ENCODE measurements around the gene NECTIN4.
"Not testable (repeated sequence)": the region's sequence is repeated elsewhere in the genome, so short reads cannot be mapped to it uniquely, and the experiment has no call there.

NECTIN4 gene

DNA sequence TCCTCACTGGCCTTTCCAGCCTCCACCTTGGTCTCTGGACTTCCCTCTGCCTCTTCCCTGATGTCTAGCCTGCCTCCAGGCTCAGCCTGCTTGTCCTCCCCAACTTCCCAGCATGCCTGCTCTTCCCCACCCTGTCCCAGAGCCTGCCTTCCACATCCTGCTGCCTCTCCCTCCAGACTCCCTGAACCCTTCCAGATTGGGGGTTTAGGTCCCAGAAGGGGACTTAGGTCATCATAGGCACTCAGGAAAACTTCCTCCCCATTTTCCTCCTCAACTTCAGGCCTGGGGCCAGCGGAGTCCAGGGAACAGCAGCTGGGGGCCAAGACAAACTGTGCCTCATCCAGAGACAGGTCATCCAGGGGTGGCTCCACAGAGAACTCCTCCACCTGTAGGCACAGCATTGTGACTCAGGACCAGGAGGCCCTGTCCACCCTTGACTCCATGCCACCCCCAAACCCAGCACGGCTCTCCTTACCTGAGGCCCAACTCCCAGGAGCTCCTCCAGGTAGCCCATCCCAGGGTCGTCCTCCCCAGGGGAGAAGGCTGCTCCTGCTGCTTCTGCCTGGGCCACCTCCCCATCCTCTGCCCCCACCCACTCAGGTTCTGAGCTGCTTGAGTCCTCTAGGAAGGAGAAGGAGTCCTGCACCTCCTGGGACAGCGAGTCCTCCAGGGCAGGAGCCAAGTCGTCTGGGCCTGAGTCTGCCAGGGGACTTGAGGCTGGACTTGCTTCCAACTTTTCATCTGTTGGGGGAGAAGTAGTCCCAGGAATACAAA is 40.2 kb downstream of the NECTIN4 start:
- no peak for DNase-seq

DNA sequence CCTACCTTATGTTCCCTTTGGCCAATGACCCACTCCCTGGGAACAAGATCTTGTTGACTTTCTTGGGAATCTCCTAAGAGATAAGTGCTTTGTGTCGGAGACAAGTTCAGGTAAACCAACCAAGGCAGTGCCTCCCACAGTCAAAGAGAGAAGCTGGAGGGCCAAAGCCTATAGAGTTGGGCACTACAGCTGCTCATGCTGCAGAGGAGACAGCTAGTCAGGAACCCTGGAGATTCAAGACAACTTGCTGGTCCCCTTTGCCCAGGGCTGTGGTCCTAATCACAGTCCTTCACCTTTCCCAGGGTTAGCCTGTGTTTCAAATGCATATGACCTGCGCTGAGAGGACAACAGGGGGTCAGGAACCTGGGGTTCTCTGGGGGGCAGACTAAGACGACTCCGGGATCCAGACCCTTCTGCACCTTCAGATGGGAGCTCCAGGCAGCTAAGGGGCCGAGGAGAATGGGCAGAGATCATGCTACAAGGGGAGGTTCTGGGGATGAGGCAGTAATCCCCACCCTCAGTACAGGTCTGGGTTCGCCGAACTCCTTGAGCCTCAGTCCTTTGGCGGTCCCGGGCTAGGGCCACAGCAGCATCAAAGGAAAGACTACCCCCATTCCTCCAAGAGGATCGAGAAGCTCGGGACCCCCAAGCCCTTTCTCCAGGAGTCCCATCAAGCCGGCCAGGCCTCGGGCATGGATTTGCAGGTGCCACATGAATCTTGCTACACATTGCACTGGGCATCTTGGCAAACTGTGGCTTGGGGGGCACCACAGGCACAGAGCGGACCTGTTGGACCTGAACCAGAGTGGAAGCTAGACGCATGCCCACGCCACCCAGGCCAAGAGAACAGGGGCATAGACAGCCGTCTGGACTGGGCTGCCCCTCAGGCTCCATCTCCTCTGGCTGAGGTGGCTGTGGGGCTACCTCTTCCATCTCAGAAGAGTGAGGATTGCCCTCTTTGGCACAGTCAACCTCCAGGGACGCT is 41.6 kb downstream of the NECTIN4 start:
- DNase-seq, result no peak

DNA sequence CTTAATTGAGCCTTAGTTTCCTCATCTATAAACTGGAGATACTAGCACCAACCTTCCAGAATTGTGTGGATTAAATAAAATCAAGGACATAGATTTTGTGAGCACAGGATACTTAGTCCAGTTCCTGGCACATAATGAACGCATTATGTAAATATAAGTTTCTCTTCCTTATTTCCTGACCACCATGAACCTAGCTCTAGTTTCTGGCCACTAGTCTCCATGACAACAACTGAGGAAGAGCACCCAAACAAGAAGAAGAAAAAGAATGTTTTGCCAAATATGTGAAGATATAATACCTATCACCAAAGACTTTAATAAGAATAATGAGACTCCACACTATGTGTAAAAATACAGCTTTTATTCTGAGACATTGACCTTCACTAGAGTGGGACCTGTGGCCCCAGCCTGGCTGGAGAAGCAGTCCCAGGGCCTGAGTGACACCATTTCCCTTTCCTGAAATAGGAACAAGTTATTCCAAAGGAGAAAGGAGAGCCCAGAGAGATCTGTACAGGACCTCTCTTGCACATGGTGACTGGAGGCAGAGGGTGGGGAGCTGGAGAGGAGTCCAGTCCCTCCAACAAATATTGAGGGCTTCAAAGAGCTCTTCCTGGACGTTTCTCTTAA is 42.6 kb downstream of the NECTIN4 start:
- DNase-seq, result peak; percentile 38

DNA sequence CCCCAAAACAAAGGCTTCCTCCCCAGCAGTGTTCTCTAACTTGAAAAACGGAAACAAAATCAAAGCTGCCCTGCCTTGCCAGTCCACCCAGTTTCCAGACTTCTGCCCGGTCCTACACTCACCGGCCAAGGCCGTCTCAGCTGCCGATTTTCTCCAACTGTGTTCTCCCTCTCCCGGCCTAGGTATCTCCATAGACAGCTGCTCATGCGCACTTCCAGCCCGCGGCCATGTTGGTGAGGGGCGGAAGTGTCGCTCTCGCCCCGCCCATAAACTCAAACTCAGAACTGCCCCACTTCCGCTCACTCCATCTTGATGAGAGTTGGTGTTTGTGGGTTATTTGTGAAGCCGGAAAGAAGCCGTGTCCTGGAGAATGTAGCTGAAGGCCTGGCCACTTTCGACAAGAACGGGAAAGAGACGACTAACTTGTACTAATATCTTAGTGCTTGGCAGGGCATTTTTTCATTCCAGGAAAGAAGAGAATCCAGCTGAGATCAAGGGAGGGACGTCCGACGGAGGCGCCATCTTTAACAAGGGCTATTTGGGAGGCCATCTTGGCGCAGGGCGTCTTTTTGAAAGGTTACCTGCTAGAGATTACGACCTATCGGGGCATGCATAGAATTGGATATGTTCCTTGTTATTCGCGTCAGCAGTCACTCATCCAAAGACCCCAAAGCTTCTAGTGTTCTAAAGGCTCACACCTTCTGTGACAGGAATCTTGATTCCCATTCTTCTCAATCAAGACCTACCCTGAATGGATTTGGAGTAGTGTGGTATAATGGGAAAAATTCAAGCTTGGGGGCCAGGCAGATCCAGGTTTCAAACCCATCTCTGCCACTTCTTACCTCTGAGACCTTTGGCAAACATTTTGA is 43.4 kb downstream of the NECTIN4 start, which contains the start of gene USF1:
Gene USF1 (minus strand): TSS at position 242 of the 869 bp plus-strand sequence. CDS start 2,702 bp downstream, outside the sequence.
- DNase-seq, result peak; percentile 98

DNA sequence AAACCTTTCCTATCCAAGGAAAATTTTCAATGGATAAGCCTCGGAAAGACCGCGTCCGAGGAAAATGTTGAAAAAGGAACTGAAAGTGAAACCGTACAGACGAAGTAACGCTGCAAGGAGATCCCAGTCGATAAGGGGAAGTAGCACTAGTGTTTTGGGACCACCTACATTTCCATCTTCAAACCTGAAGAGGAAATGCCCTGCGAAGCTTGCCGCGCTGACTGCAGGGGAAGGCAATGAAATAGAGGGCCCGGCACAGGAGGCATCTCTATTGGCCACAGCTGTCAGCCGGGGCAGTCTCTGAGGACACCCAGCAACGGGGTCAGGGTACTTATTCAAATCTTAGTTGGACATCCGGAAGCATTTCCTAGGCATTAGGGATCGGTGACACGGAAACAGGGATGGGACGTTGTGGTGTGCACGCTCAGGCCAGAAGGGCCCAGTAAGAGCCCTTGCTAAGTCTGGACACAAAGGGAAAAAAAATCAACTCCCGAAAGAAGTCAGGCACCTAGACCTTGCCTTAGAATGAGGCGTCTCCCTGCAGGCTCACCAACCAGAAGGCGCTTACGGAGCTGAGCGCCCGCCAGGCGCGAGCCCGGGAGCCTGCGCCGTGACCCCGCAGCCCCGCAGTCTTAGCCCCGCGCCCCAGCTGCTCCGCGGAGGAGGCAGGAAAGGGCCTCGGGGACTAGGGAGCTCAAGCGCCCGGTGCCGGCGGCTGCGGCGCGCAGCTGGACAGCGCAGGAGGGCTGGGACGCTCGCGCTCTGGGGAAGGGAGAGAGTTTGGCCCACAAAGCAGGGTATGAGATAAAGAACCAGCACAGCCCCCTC is 44.2 kb downstream of the NECTIN4 start:
- peak; percentile 44 for DNase-seq

DNA sequence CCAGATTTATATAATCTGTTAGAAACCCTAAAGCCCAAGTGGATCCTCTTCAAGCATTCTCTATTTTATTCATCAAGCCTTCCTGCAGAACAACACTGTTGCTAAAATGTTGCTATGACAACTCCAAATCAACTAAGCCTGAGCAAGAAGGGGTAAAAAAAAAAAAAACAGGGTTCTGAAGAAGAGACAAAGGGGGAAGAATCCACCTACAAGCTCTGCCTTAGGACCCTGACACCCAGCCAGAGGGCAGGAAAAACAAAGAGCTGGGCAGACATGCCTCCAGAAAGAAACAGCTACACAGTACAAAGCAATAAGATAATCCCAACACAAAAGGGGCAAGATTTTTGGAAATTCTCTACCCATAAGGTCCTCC is 44.8 kb downstream of the NECTIN4 start:
- DNase-seq, result no peak

DNA sequence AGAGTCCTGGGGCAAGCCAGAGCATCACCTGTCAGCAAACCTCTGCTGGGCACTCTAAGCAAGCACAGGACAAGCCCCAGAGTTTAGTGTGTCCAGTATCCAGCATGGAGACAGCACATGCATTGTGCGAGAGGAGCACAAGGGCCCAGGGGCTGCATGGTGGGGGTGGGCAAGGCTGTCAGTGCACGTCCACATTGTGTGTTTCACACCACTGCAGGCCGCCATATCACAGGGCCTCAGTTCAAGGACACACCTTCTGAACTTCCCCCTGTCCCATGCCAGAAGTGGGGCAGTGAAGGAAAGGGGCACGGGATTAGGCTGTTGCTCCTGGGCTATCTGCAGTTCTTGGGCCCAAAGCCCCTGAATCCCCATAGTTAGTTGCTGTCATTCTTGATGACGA is 49.8 kb downstream of the NECTIN4 start:
- DNase-seq, result no peak

DNA sequence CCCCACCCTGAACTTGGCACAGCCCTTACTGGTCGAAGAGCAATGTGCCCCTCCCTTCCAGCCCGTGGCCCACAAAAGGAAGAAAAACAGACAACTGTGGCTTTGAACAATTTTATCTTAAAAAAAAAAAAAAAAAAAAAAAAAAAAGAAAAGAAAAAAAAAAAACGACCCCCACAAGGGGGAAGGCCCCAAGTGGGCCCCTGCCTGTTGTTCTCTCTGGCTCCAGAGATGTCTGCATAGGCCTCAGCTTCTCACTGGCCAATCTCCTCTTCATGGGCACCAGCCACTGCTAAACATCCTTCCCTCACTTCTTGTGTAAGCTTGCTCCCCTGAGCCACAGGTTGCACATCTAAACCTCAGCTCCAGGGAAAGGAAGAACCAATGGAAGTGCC is 50.2 kb downstream of the NECTIN4 start:
- DNase-seq, result no peak

DNA sequence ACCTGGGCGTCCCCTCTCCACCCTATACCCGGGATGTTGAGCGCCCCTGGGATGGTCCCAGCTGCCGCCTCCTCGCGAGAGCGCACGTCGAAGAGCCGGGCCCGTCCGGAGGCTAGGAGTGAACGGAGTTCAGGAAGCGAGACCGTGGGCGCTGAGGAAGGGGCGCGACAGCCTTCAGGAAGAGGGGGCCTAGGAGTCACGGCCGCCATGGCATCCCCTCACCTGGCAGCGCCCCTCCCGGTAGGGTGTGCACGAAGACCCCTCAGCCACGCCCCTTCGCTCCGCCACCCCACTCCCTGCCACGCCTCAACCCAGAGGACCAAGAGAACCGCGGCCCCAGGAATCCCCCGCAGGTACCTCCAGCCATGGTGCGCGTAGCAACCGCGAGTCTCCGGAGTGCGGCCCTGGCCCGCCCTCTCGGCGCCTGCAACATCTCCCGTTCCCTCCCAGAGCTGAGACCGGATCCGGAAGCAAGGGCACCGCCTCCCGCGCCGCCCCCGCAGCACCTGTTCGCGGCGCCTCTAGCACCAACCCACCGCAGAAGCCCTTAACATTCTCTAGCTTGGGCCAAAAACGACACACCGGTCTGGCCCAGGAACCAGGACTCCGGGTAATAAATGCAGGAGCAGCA is 50.7 kb downstream of the NECTIN4 start, which contains the start of gene TSTD1:
Gene TSTD1 (minus strand): TSS at position 442 of the 631 bp plus-strand sequence. CDS start 75 bp downstream, at position 367.
- no peak for DNase-seq

DNA sequence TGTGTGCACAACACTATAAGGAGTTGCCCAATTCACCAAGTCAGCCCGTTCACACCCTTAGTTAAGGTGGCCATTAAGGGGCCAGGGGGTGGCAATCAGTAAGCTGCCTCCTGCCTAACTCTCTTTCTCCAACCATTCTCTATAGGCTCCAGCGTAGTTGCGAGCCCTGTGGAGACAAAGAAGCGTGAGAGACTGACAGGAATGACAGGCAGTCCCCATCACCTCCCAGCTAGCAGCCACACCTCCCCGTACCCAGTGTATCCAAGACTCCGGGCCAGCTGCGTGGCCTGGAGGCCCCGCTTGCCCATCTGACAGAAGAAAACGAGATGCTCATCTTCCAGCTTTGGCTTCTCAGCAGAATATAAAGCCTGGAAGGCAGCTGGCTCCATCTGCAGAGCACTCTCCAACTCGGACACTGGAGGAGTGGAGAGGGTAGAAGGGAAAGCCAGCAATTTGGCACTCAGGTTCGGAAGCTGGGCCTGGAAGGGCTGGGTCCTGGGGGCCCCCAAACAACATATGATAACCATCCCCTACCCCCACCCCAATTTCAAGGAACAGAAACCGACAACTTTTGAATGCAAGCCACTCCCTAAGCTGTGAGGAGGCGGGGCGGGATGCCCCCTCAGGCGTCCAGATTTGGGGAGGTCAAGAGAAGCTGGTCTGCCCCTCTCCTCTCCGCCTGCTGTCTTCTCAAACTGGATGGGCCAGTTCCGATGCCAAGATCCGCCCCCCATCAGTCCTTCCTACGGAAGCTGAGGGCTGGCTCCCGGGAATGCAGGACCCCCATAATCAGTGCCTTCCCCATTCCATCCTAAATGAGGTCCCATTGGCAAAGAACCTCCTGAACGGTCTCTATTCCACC is 51.5 kb downstream of the NECTIN4 start:
- DNase-seq, result no peak

DNA sequence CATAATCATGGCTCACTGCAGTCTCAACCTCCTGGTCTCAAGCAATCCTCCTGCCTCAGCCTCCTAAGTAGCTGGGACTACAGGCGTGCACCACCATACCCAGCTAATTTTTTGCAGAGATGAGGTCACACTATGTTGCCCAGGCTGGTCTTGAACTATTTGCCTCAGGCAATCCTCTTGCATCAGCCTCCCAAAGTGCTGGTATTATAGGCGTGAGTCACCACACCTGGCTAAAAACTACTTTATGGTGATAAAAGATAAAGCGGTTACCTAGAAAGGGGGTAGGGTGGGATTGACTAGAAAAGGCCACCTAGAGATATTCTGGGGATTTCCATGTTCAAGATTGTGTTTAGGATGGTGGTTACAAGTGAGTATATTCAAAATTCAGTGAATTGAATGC is 55.6 kb downstream of the NECTIN4 start:
- DNase-seq, result no peak

DNA sequence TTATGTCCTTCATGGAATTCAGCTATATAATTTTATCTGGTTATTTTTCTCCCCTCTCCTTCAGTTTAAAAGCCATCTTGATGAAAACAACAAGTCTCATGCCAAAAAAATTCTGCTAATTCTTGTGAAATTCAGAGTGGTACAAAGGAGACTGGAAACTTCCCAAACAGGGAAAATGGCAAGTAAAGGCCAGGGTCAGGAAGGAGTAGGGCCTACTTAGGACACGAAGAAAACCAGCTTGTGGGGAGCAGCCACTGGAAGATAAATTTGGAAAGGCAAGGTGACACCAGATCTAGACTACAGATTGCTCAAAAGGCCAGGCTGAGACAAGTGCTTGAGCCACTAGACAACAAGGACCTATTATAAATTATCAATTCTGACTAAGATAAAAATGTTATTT is 56.9 kb downstream of the NECTIN4 start:
- DNase-seq, result no peak

DNA sequence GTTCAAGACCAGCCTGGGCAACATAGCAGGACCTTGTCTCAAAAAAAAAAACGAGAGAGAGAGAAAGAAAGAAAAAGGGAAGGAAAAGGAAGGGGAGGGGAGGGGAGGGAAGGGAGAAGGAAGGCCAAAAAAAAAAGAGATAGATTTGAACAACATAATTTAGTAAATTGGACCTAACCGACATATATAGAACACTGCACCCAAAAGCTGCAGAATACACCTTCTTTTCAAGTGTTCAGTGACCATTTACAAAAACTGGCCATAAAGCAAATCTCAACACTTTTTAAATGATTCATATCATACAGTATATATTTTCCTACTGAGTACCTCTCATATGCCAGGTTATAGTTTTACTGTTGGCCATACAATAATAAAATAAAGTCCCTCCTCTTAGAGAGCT is 57.5 kb downstream of the NECTIN4 start:
- DNase-seq, result no peak

DNA sequence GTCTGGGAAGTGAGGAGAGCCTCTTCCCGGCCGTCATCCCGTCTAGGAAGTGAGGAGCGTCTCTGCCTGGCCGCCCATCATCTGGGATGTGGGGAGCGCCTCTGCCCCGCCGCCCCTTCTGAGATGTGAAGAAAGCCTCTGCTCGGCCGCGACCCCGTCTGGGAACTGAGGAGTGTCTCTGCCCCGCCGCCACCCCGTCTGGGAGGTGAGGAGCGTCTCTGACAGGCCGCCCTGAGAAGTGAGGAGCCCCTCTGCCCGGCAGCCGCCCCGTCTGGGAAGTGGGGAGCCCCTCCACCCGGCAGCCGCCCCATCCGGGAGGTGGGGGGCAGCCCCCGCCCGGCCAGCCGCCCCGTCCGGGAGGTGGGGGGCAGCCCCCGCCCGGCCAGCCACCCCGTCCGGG is 59.9 kb downstream of the NECTIN4 start:
- DNase-seq, result not testable (repeated sequence)

DNA sequence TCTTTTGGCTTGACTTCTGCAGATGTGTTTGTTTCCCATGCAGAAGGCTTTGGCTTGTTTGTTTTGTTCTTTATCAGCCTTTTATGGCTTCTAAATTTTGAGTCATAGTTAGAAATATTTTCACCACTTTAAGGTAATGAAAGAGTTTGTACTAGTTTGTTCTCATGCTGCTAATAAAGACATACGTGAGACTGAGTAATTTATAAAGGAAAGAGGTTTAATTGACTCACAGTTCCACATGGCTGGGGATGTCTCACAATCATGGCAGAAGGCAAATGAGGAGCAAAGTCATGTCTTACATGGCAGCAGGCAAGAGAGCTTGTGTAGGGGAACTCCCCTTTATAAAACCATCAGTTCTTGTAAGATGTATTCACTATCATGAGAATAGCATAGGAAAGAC is 62.4 kb downstream of the NECTIN4 start:
- DNase-seq, result not testable (repeated sequence)

DNA sequence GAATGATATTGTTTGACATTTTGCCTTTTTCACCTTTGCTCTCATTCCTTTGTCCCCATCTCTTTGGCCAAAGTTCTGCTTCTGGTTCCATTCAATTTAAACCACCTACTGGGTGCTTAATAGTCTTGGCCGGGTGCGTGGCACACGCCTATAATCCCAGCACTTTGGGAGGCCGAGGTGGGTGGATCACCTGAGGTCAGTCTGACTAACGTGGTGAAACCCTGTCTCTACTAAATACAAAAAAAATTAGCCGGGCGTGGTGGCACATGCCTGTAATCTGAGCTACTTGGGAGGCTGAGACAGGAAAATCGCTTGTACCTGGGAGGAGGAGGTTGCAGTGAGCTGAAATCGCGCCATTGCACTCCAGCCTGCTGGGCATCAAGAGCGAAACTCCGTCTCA is 66.9 kb downstream of the NECTIN4 start:
- DNase-seq, result not testable (repeated sequence)

DNA sequence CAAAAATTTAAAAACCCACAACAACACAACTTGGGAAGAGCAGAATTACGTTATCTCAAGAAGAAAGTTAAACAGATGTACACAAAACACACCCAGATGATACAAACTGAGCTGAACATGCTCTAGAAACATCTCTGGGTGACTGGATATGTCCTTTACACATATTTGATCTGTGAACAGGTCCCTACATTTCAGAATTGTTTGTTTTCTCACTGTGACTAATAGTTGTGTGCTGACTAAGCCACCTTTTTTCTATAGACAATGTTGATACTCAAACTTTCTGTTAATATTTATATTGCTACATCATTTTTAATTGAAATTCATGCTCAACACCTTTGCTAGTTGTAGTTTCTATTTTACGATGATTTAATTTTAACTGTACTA is 67.4 kb downstream of the NECTIN4 start:
- no peak for DNase-seq

DNA sequence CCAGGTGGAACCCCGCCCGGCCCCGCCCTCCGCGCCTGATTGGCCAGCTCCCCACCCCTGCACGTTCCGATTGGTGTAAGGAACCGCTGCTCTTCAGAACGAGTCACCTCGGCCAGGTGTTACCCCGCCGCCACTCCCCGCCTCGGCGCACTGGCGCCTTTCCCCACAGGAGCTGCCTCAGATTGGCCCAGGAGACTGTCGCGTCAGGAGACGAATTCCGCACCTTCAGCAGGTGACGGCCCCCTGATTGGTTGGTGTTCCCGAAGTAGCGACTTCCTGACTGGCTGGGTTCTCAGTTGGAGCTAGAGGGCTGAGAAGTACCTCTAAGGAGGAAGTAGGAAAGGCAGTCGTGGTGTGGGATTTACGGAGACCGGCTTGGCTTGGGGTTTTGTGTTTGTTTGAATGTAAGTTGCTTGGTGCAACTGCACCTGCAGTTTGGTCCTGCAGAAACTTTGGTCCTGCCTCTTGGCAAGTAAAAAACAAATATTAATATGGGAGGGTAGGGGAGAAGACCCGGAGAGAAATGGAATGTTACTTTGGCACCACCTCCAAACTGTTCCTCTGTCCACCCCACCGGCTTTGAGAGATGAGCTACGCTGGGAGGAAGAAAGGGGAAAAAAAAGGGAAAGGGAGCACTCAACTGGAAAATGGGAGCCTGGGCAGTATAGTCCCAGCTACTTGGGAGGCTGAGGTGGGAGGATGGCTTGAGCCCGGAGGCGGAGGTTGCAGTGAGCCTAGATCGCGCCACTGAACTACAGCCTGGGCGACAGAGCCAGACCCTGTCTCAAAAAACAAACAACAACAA is 68.0 kb downstream of the NECTIN4 start:
- DNase-seq, result peak; percentile 70

Data from NCI-H1694 treated with DMSO at 0.1 percent for 48 hours (cell line).